LNCaP clone FGC (cell line): ENCODE measurements around the gene GAPVD1.
A peak's percentile ranks its signal among the peaks of the same experiment; 100 is the strongest.

Source experiments
- DNase-seq: peaks from one replicate; pipeline ENCODE4 v3.0.0-alpha.2; 2011; ENCODE audit warnings: low read depth
- H3K4me3 ChIP-seq: 2 replicates; pipeline ENCODE4 v1.5.1; 2011; ENCODE audit warnings: mild to moderate bottlenecking, low read depth, low read length, control low read depth
- TF ChIP-seq, protein P1 (sequence below): IDR thresholded peaks from 2 replicates; pipeline ENCODE4 v1.5.1; 2012; ENCODE audit warnings: mild to moderate bottlenecking; ENCODE audit not compliant: control insufficient read depth, insufficient read depth; ENCODE audit errors: extremely low read depth

GAPVD1 gene

GRCh38 chr9:125337236-125337635 lies 75.6 kb downstream of the GAPVD1 start:
- H3K4me3 ChIP-seq = no peak overlapping the region
- DNase-seq = no peak
- TF ChIP-seq, protein P1, sequence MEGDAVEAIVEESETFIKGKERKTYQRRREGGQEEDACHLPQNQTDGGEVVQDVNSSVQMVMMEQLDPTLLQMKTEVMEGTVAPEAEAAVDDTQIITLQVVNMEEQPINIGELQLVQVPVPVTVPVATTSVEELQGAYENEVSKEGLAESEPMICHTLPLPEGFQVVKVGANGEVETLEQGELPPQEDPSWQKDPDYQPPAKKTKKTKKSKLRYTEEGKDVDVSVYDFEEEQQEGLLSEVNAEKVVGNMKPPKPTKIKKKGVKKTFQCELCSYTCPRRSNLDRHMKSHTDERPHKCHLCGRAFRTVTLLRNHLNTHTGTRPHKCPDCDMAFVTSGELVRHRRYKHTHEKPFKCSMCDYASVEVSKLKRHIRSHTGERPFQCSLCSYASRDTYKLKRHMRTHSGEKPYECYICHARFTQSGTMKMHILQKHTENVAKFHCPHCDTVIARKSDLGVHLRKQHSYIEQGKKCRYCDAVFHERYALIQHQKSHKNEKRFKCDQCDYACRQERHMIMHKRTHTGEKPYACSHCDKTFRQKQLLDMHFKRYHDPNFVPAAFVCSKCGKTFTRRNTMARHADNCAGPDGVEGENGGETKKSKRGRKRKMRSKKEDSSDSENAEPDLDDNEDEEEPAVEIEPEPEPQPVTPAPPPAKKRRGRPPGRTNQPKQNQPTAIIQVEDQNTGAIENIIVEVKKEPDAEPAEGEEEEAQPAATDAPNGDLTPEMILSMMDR = no peak

GRCh38 chr9:125338929-125339328 lies 77.3 kb downstream of the GAPVD1 start:
- no peak for DNase-seq
- TF ChIP-seq, protein P1 = no peak
- H3K4me3 ChIP-seq = no peak overlapping the region

DNA sequence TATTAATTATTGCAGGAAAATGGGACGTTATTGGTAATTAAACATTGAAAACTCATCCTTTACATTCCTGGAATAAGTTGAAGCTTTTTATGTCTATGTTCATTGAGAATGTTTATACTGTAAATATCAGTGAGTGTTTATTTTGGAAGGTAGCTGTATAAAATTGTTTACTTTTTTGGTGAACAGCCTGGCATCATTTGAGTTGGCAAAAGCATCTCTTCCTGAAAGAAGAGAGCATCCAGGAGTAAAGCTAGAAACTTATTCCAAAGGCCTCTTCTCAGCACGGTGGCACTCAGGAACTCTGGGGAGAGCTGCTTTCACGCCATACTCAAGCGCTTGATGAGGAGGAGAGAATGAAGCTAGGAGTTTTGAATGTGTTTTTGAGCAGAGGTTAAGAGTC lies 79.9 kb downstream of the GAPVD1 start:
- TF ChIP-seq, protein P1 = no peak
- peak; percentile 95 for DNase-seq
- no peak overlapping the region for H3K4me3 ChIP-seq

- peak; percentile 89 for DNase-seq
- TF ChIP-seq, protein P1 = no peak
- H3K4me3 ChIP-seq = no peak overlapping the region
These were observed 82.1 kb downstream of the GAPVD1 start for GRCh38 chr9:125343518-125344275.

- TF ChIP-seq, protein P1 = no peak
- no peak overlapping the region for H3K4me3 ChIP-seq
- DNase-seq = no peak
These were observed 84.6 kb downstream of the GAPVD1 start for GRCh38 chr9:125346080-125346732.

GRCh38 chr9:125355601-125356000 lies 94.0 kb downstream of the GAPVD1 start:
- no peak for DNase-seq
- TF ChIP-seq, protein P1 = no peak
- H3K4me3 ChIP-seq = no peak overlapping the region
